ENCODE measurements around the gene NDEL1.

DNA sequence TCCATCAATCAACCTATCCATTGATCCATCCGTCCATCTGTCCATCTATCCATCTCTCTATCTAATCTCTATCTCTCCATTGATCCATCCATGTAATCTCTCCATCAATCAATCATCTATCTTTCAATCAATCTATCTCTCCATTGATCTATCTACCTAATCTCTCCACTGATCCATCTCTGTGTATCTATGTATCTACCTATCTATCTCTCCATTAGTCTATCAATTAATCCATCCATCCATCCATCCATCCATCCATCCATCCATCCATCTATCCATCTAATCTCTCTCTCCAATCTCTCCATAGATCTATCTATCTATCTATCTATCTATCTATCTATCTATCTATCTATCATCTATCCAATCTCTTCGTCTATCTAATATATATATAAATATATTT lies 34.6 kb upstream of the NDEL1 start:
- TF ChIP-seq, protein P1, sequence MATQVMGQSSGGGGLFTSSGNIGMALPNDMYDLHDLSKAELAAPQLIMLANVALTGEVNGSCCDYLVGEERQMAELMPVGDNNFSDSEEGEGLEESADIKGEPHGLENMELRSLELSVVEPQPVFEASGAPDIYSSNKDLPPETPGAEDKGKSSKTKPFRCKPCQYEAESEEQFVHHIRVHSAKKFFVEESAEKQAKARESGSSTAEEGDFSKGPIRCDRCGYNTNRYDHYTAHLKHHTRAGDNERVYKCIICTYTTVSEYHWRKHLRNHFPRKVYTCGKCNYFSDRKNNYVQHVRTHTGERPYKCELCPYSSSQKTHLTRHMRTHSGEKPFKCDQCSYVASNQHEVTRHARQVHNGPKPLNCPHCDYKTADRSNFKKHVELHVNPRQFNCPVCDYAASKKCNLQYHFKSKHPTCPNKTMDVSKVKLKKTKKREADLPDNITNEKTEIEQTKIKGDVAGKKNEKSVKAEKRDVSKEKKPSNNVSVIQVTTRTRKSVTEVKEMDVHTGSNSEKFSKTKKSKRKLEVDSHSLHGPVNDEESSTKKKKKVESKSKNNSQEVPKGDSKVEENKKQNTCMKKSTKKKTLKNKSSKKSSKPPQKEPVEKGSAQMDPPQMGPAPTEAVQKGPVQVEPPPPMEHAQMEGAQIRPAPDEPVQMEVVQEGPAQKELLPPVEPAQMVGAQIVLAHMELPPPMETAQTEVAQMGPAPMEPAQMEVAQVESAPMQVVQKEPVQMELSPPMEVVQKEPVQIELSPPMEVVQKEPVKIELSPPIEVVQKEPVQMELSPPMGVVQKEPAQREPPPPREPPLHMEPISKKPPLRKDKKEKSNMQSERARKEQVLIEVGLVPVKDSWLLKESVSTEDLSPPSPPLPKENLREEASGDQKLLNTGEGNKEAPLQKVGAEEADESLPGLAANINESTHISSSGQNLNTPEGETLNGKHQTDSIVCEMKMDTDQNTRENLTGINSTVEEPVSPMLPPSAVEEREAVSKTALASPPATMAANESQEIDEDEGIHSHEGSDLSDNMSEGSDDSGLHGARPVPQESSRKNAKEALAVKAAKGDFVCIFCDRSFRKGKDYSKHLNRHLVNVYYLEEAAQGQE (IDR thresholded peaks at IDR 0.05; ENCODE audit: low read depth), result no peak
- TF ChIP-seq CEBPB (IDR thresholded peaks at IDR 0.05), result no peak
- no peak for TF ChIP-seq TAF1 (IDR thresholded peaks at IDR 0.05; ENCODE audit: low read depth)
- TF ChIP-seq CREB1 (IDR thresholded peaks at IDR 0.05; ENCODE audit: low read depth), result no peak
- TF ChIP-seq, protein P2, sequence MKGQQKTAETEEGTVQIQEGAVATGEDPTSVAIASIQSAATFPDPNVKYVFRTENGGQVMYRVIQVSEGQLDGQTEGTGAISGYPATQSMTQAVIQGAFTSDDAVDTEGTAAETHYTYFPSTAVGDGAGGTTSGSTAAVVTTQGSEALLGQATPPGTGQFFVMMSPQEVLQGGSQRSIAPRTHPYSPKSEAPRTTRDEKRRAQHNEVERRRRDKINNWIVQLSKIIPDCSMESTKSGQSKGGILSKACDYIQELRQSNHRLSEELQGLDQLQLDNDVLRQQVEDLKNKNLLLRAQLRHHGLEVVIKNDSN (IDR thresholded peaks at IDR 0.05), result no peak
- no peak for TF ChIP-seq ZBTB7A (IDR thresholded peaks at IDR 0.05; ENCODE audit: low read depth)
- no peak for TF ChIP-seq TCF12 (IDR thresholded peaks at IDR 0.05; ENCODE audit: low read depth)
- TF ChIP-seq YY1 (IDR thresholded peaks at IDR 0.05; ENCODE audit: low read depth), result no peak
- TF ChIP-seq NFIC (IDR thresholded peaks at IDR 0.05), result no peak
- TF ChIP-seq RAD21 (IDR thresholded peaks at IDR 0.05; ENCODE audit: low read depth), result no peak
- no peak for TF ChIP-seq EP300 (IDR thresholded peaks at IDR 0.05; ENCODE audit: borderline replicate concordance)
- TF ChIP-seq, protein P3, sequence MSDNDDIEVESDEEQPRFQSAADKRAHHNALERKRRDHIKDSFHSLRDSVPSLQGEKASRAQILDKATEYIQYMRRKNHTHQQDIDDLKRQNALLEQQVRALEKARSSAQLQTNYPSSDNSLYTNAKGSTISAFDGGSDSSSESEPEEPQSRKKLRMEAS (IDR thresholded peaks at IDR 0.05), result no peak
- no peak for TF ChIP-seq FOXM1 (IDR thresholded peaks at IDR 0.05; ENCODE audit: borderline replicate concordance, low read depth)

Measured in Ishikawa (cell line).